ENCODE results near the gene PPP2R3B.

PPP2R3B gene

DNA sequence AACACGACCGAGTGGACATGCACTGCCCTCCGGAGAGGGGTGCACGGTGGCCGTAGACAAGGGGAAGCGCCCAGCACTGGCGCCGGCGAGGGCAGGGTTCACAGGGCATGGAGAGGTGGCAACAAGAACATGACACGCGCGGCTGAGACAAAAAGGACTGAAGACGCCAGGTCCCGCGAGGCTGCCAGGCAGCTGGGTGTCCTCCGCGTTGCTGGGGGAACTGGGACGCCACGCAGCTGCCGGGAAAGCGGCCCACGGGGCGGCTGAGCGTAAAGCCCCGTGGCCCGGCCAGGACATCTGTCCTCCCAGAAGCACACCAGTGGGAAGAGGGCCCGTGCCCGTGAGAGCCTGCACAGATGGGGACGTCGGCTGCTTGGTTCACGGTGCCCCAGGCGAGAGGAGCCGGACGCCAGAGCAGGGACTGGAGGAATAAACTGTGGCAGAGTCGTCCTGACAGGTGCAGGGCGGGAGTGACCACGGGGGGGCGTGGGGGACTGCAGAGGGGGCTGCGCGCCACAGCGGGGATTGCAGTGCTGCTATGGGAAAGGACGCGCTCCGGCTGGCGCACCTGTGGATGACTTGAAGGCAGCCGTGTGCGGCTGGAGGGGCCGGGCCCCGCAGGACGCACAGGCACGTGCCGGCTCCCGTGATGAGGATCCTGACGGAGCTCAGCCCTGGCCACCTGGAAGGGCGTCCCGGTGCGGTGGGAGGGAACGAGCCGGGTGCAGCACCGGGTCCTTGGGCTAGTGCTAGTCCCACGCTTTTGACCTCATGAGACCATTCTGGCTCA, 36.0 kb downstream of the PPP2R3B start:
- Histone ChIP-seq H3F3A (ENCODE audit: control insufficient read depth, insufficient read depth) (no peaks in the 10 kb centered on the region), H3K4me1 (ENCODE audit: control insufficient read depth, low read length) (no peaks in the 10 kb centered on the region), H3K9me3 (ENCODE audit: control insufficient read depth, insufficient read depth, low read length) (peaks cover 12% of the 10 kb centered on the region; the same call in 1 of the 2 replicates), H3K4me3 (ENCODE audit: low read length) (no peak overlapping the region), H3K4me2 (ENCODE audit: low read length) (no peak overlapping the region), H4K20me1 (ENCODE audit: control insufficient read depth, insufficient read depth, low read depth, low read length) (peaks cover under 1% of the 10 kb centered on the region; the same call in 1 of the 2 replicates), H3K27me3 (ENCODE audit: control insufficient read depth, low read length) (no peaks in the 10 kb centered on the region), H3K36me3 (ENCODE audit: control insufficient read depth, low read length) (peaks cover 97% of the 10 kb centered on the region), H3K9me2 (replicated peaks; ENCODE audit: control insufficient read depth, low read length) (no peaks in the 10 kb centered on the region), H3K79me2 (ENCODE audit: control insufficient read depth, low read length) (peaks cover 90% of the 10 kb centered on the region), H3K27ac (ENCODE audit: low read depth, low read length) (no peak overlapping the region)
- TF ChIP-seq, protein P1, sequence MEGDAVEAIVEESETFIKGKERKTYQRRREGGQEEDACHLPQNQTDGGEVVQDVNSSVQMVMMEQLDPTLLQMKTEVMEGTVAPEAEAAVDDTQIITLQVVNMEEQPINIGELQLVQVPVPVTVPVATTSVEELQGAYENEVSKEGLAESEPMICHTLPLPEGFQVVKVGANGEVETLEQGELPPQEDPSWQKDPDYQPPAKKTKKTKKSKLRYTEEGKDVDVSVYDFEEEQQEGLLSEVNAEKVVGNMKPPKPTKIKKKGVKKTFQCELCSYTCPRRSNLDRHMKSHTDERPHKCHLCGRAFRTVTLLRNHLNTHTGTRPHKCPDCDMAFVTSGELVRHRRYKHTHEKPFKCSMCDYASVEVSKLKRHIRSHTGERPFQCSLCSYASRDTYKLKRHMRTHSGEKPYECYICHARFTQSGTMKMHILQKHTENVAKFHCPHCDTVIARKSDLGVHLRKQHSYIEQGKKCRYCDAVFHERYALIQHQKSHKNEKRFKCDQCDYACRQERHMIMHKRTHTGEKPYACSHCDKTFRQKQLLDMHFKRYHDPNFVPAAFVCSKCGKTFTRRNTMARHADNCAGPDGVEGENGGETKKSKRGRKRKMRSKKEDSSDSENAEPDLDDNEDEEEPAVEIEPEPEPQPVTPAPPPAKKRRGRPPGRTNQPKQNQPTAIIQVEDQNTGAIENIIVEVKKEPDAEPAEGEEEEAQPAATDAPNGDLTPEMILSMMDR (IDR thresholded peaks at IDR 0.05; ENCODE audit: low read depth, low read length, poor library complexity, severe bottlenecking), result no peak
- TF ChIP-seq EZH2phosphoT487 (IDR thresholded peaks at IDR 0.05; ENCODE audit: borderline replicate concordance, low read length), result no peak

DNA sequence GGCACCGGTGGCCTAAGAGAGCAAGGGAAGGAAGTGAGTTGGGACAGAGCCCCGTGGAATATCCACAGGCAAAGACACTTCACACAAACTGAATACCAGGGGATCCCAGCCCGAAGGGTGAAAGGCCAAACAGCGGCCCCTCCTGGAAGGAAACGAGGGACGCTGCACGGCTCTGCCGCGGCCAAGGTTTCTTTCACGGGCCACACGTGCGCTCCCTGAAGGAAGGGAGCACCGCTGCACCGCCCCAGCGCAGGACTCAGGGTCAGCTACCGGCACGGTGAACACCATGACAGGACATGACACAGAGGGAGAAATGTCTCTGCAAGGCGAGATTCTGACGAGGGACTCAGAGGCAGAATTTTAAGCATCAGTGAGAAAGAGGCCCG, 36.6 kb downstream of the PPP2R3B start:
- Histone ChIP-seq H3F3A (ENCODE audit: control insufficient read depth, insufficient read depth) (no peaks in the 10 kb centered on the region), H3K9me2 (replicated peaks; ENCODE audit: control insufficient read depth, low read length) (no peaks in the 10 kb centered on the region), H3K4me3 (ENCODE audit: low read length) (no peak overlapping the region), H3K79me2 (ENCODE audit: control insufficient read depth, low read length) (peaks cover 88% of the 10 kb centered on the region), H3K27ac (ENCODE audit: low read depth, low read length) (no peak overlapping the region), H3K4me2 (ENCODE audit: low read length) (no peak overlapping the region), H3K4me1 (ENCODE audit: control insufficient read depth, low read length) (no peaks in the 10 kb centered on the region), H3K9me3 (ENCODE audit: control insufficient read depth, insufficient read depth, low read length) (peaks cover 16% of the 10 kb centered on the region; the same call in 1 of the 2 replicates), H3K27me3 (ENCODE audit: control insufficient read depth, low read length) (no peaks in the 10 kb centered on the region), H3K36me3 (ENCODE audit: control insufficient read depth, low read length) (peaks cover 96% of the 10 kb centered on the region), H4K20me1 (ENCODE audit: control insufficient read depth, insufficient read depth, low read depth, low read length) (no peaks in the 10 kb centered on the region)
- no peak for TF ChIP-seq EZH2phosphoT487 (IDR thresholded peaks at IDR 0.05; ENCODE audit: borderline replicate concordance, low read length)
- TF ChIP-seq, protein P1 (IDR thresholded peaks at IDR 0.05; ENCODE audit: low read depth, low read length, poor library complexity, severe bottlenecking), result no peak

DNA sequence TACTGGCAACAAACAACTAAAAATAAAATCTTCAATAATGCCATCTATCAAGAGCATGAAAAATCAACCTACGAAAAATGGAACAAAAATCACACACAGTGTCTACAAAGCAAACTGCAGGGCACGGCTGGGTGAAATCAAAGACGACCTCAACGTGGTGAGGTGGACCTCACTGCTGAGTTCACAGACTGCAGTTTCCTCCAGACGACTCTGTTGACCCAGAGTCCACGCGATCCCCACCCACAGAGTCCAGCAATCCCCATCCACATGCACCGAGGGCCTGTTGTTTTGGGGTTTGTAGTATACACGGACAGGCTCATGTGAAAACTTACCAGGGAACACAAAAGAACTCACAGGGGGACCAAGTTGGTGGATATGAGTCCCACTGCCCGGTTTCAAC, 37.0 kb downstream of the PPP2R3B start:
- Histone ChIP-seq H3K27me3 (ENCODE audit: control insufficient read depth, low read length) (no peaks in the 10 kb centered on the region), H3K9me2 (replicated peaks; ENCODE audit: control insufficient read depth, low read length) (no peaks in the 10 kb centered on the region), H3K36me3 (ENCODE audit: control insufficient read depth, low read length) (peaks cover 96% of the 10 kb centered on the region), H3K4me3 (ENCODE audit: low read length) (no peak overlapping the region), H3K79me2 (ENCODE audit: control insufficient read depth, low read length) (peaks cover 88% of the 10 kb centered on the region), H3K4me1 (ENCODE audit: control insufficient read depth, low read length) (no peaks in the 10 kb centered on the region), H3K4me2 (ENCODE audit: low read length) (no peak overlapping the region), H3K9me3 (ENCODE audit: control insufficient read depth, insufficient read depth, low read length) (peaks cover 20% of the 10 kb centered on the region; the same call in 1 of the 2 replicates), H3K27ac (ENCODE audit: low read depth, low read length) (no peak overlapping the region), H4K20me1 (ENCODE audit: control insufficient read depth, insufficient read depth, low read depth, low read length) (no peaks in the 10 kb centered on the region), H3F3A (ENCODE audit: control insufficient read depth, insufficient read depth) (no peaks in the 10 kb centered on the region)
- TF ChIP-seq, protein P1 (IDR thresholded peaks at IDR 0.05; ENCODE audit: low read depth, low read length, poor library complexity, severe bottlenecking), result no peak
- no peak for TF ChIP-seq EZH2phosphoT487 (IDR thresholded peaks at IDR 0.05; ENCODE audit: borderline replicate concordance, low read length)

Measured in DOHH2 (cell line).